ENCODE measurements around the gene POLL.

DNA sequence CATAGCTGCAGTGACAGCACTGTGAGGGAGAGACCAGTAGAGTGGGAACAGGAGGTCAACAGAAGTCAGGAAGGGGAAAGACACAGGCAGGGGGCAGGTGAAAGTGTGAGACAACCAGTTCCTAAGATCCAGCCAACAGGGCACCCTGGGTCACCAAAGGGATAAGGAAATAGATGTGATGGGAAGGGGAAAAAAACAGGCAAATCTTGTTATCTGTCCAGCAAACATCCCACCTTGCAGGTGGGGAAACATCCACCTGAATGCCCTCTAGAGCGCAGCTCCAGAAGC is 42.5 kb upstream of the POLL start:
- no peak for TF ChIP-seq POLR2A (IDR thresholded peaks at IDR 0.05; ENCODE audit: low read length)
- TF ChIP-seq, protein P1, sequence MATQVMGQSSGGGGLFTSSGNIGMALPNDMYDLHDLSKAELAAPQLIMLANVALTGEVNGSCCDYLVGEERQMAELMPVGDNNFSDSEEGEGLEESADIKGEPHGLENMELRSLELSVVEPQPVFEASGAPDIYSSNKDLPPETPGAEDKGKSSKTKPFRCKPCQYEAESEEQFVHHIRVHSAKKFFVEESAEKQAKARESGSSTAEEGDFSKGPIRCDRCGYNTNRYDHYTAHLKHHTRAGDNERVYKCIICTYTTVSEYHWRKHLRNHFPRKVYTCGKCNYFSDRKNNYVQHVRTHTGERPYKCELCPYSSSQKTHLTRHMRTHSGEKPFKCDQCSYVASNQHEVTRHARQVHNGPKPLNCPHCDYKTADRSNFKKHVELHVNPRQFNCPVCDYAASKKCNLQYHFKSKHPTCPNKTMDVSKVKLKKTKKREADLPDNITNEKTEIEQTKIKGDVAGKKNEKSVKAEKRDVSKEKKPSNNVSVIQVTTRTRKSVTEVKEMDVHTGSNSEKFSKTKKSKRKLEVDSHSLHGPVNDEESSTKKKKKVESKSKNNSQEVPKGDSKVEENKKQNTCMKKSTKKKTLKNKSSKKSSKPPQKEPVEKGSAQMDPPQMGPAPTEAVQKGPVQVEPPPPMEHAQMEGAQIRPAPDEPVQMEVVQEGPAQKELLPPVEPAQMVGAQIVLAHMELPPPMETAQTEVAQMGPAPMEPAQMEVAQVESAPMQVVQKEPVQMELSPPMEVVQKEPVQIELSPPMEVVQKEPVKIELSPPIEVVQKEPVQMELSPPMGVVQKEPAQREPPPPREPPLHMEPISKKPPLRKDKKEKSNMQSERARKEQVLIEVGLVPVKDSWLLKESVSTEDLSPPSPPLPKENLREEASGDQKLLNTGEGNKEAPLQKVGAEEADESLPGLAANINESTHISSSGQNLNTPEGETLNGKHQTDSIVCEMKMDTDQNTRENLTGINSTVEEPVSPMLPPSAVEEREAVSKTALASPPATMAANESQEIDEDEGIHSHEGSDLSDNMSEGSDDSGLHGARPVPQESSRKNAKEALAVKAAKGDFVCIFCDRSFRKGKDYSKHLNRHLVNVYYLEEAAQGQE (IDR thresholded peaks at IDR 0.05): no peak
- TF ChIP-seq, protein P2, sequence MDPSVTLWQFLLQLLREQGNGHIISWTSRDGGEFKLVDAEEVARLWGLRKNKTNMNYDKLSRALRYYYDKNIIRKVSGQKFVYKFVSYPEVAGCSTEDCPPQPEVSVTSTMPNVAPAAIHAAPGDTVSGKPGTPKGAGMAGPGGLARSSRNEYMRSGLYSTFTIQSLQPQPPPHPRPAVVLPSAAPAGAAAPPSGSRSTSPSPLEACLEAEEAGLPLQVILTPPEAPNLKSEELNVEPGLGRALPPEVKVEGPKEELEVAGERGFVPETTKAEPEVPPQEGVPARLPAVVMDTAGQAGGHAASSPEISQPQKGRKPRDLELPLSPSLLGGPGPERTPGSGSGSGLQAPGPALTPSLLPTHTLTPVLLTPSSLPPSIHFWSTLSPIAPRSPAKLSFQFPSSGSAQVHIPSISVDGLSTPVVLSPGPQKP (IDR thresholded peaks at IDR 0.05; ENCODE audit: low read depth, low read length): no peak
- TF ChIP-seq, protein P3, sequence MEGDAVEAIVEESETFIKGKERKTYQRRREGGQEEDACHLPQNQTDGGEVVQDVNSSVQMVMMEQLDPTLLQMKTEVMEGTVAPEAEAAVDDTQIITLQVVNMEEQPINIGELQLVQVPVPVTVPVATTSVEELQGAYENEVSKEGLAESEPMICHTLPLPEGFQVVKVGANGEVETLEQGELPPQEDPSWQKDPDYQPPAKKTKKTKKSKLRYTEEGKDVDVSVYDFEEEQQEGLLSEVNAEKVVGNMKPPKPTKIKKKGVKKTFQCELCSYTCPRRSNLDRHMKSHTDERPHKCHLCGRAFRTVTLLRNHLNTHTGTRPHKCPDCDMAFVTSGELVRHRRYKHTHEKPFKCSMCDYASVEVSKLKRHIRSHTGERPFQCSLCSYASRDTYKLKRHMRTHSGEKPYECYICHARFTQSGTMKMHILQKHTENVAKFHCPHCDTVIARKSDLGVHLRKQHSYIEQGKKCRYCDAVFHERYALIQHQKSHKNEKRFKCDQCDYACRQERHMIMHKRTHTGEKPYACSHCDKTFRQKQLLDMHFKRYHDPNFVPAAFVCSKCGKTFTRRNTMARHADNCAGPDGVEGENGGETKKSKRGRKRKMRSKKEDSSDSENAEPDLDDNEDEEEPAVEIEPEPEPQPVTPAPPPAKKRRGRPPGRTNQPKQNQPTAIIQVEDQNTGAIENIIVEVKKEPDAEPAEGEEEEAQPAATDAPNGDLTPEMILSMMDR (IDR thresholded peaks at IDR 0.05): no peak
- TF ChIP-seq, protein P4, sequence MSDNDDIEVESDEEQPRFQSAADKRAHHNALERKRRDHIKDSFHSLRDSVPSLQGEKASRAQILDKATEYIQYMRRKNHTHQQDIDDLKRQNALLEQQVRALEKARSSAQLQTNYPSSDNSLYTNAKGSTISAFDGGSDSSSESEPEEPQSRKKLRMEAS (IDR thresholded peaks at IDR 0.05): no peak
- no peak for TF ChIP-seq CEBPB (IDR thresholded peaks at IDR 0.05)
- TF ChIP-seq MAZ (IDR thresholded peaks at IDR 0.05; ENCODE audit: borderline replicate concordance, low read depth, low read length): no peak
- TF ChIP-seq EP300 (IDR thresholded peaks at IDR 0.05): no peak
- TF ChIP-seq RFX5 (IDR thresholded peaks at IDR 0.05): no peak
